Tibial nerve (tissue), 4 donors: ENCODE results near the gene TDRD10. TPM values are rescaled to one million over a fixed set of nuclear protein-coding genes. Genes with fewer than 3 reads are reported as not detected.

ENCODE experiments used
- DNase-seq, 2 donors: peaks; one replicate each; pipeline ENCODE4 v3.0.0-alpha.2; 2019; ENCODE audit warnings: low spot score in 2 of 2
- H3K27ac ChIP-seq, 4 donors: fragments of 200-600 bp; sonication (generic) in 3 of 4; one replicate each; pipeline ENCODE4 v1.5.1; 2017 to 2019; ENCODE audit warnings: mild to moderate bottlenecking in 1 of 4
- H3K27me3 ChIP-seq, 2 donors: fragments of 200-600 bp; sonication (generic) in 1 of 2; one replicate each; pipeline versions ENCODE4 v1.5.1 to v1.6.0; 2017 to 2019
- H3K36me3 ChIP-seq, 3 donors: fragments of 200-600 bp; sonication (generic); one replicate each; pipeline ENCODE4 v1.5.1; 2018 to 2019
- H3K4me1 ChIP-seq, 4 donors: fragments of 200-600 bp; sonication (generic) in 3 of 4; one replicate each; pipeline ENCODE4 v1.5.1; 2017 to 2019
- H3K4me3 ChIP-seq, 4 donors: fragments of 200-600 bp; sonication (generic) in 3 of 4; one replicate each; pipeline ENCODE4 v1.5.1; 2017 to 2019; ENCODE audit warnings: mild to moderate bottlenecking in 1 of 4, moderate library complexity in 1 of 4
- H3K9me3 ChIP-seq, 4 donors: fragments of 200-600 bp; sonication (generic) in 3 of 4; one replicate each; pipeline ENCODE4 v1.5.1; 2017 to 2019
- EP300 ChIP-seq, 2 donors: sonication (generic); formaldehyde crosslinking; IDR thresholded peaks; one replicate each; pipeline ENCODE4 v1.6.1; 2017; ENCODE audit warnings: antibody characterized with exemption in 2 of 2, mild to moderate bottlenecking in 1 of 2
- POLR2A ChIP-seq, 2 donors: fragments of 450-650 bp; IDR thresholded peaks; one replicate each; pipeline ENCODE4 v1.6.1; 2017; ENCODE audit warnings: antibody characterized with exemption in 2 of 2, mild to moderate bottlenecking in 2 of 2, moderate library complexity in 2 of 2
- WGBS, 2 donors: methylation state at CpG; one replicate each; pipeline ENCODE4 v1.1.5; 2018; 5-methylcytosine and 5-hydroxymethylcytosine counted together
- total RNA-seq, 4 donors: library from RNA; depleted of rRNA; stranded (reverse); fragments of >200 nt; gene quantifications; one replicate each; pipeline ENCODE4 v1.1.0, GENCODE V29; 2016
- TF ChIP-seq, protein P1 (sequence below), 5 experiments: fragments of 200-600 bp in 3 of 5; fragments of 450-650 bp in 2 of 5; sonication (generic) in 3 of 5; IDR thresholded peaks; one replicate each; pipeline ENCODE4 v1.5.1; 2016 to 2019; ENCODE audit warnings: antibody characterized with exemption in 5 of 5, mild to moderate bottlenecking in 3 of 5, moderate library complexity in 2 of 5

Gene TDRD10
- total RNA-seq, 4 donors from 2014 or later: 6.7 to 9.0 (median 7.6) TPM

DNA sequence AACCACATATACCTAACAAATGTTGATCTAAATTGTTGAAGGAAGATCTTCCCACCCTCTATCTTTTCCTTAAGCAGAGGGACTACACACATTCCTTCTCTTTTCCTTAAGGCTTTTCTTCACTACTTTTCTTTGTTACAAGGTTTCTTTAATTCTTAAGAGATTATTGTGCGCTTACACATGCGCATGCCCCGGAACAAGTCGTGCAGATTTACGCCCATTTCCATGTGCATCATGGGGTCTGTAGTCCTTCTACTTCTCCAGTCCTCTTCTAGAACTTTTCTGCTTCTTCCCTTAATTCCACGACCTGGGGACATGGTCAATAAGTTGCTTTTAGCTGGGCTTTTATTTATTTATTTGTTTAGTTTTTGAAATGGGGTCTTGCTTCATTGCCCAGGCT lies 63.9 kb downstream of the TDRD10 start:
- WGBS, 2 donors: 86 to 88% methylated on average over 6 of the region's 6 CpGs
- Histone ChIP-seq H3K36me3 (no peaks in the 10 kb centered on the region), H3K4me1 (peaks cover 0 to 12% (median 5%) of the 10 kb centered on the region in 4 donors), H3K27me3 (peaks cover 0 to 18% of the 10 kb centered on the region in 2 donors), H3K27ac (no peak overlapping the region), H3K4me3 (no peak overlapping the region), H3K9me3 (no peaks in the 10 kb centered on the region)
- TF ChIP-seq, protein P1, sequence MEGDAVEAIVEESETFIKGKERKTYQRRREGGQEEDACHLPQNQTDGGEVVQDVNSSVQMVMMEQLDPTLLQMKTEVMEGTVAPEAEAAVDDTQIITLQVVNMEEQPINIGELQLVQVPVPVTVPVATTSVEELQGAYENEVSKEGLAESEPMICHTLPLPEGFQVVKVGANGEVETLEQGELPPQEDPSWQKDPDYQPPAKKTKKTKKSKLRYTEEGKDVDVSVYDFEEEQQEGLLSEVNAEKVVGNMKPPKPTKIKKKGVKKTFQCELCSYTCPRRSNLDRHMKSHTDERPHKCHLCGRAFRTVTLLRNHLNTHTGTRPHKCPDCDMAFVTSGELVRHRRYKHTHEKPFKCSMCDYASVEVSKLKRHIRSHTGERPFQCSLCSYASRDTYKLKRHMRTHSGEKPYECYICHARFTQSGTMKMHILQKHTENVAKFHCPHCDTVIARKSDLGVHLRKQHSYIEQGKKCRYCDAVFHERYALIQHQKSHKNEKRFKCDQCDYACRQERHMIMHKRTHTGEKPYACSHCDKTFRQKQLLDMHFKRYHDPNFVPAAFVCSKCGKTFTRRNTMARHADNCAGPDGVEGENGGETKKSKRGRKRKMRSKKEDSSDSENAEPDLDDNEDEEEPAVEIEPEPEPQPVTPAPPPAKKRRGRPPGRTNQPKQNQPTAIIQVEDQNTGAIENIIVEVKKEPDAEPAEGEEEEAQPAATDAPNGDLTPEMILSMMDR (IDR thresholded peaks at IDR 0.05): no peak
- no peak for TF ChIP-seq POLR2A (IDR thresholded peaks at IDR 0.05)
- TF ChIP-seq EP300 (IDR thresholded peaks at IDR 0.05): no peak
- no peak for DNase-seq

DNA sequence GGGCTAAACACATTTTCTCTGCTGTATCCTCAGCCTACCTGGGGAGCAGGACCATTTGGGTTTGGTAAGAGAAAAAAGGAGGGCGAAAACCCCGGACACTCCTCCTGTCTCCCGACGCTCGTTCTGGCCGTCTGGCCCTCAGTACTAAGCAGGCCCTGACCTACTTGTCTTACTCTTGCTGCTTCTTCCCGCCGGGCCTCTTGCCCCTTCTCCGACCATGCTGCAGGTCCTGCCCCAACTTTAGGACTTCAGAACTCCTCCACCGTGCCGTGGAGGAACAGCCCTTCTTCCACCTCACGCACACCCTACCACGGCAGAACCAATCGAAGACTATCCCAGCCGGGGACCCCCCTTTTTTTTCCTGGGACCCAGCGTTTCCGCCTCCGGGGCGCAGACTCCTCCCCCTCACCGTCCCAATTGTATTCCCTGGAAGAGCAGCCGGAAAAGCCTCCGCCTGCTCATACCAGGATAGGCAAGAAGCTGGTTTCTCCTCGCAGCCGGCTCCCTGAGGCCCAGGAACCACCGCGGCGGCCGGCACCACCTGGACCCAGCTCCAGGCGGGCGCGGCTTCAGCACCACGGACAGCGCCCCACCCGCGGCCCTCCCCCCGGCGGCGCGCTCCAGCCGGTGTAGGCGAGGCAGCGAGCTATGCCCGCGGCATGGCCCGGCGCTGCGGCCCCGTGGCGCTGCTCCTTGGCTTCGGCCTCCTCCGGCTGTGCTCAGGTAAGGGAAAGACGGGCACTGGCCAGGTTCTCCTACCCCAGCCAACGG lies 65.6 kb downstream of the TDRD10 start, which contains the start of gene CHRNB2:
TSS of gene CHRNB2 (plus strand) at position 393 of the 771 bp plus-strand sequence. CDS start at position 660, 267 bp downstream.
- peak within 1 kb of the TSS in 1 of 4 donors; percentile 34 for H3K4me3 ChIP-seq

DNA sequence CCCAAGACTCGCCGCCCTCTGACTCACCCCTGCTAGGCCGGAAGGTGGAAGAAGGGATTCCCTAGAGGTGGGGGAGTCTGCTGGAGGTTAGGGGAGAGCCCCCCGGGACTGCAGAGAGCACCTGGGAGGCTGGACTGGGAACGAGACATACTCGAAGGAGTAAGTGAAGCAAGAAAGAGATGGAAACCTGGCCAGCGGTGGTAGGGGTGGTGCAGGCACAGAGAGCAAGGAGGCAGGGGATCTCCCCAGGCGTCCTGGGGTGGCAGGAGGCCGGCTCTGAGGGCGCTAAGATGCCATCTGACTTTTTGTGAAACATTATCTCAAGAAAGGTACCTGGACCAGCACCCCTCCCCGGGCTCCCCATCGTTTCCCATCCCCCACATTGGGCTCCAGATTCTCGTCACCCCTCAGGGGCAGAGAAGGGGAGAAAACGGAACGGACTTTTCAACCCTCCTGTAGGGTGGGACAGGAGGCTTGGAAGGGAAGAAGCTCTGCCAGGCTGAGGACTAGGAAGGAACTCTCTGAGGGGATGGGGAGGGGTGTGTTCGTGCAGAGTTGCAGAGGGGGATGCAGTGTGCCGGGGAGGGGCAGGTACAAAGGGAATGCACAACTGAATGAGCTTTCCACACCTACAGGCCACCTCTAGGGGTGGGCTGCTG lies 66.3 kb downstream of the TDRD10 start:
- no peak for TF ChIP-seq EP300 (IDR thresholded peaks at IDR 0.05)
- TF ChIP-seq POLR2A (IDR thresholded peaks at IDR 0.05): no peak
- TF ChIP-seq, protein P1 (IDR thresholded peaks at IDR 0.05): no peak
- H3K36me3 ChIP-seq: no peaks in the 10 kb centered on the region
- H3K27me3 ChIP-seq: peaks cover 0 to 18% of the 10 kb centered on the region in 2 donors
- no peak for DNase-seq
- 31 to 42% methylated on average over 17 of the region's 17 CpGs for whole genome bisulfite sequencing, 2 donors
- H3K9me3 ChIP-seq: no peaks in the 10 kb centered on the region
- H3K4me3 ChIP-seq: peak overlapping the region in 1 of 4 donors; percentile 34
- H3K27ac ChIP-seq: no peak overlapping the region
- peaks cover 0 to 12% (median 5%) of the 10 kb centered on the region in 4 donors for H3K4me1 ChIP-seq

More for the DNA sequence above, 65.6 kb downstream of the TDRD10 start, which contains the start of gene CHRNB2:
- DNase-seq: peak; percentile 33 to 39
- no peak for TF ChIP-seq EP300 (IDR thresholded peaks at IDR 0.05)
- TF ChIP-seq, protein P1 (IDR thresholded peaks at IDR 0.05): peak in 1 of 5 experiments; percentile 25
- H3K9me3 ChIP-seq: no peaks in the 10 kb centered on the region
- 2 to 3% methylated on average over 23 to 34 of the region's 53 CpGs for WGBS, 2 donors
- peaks cover 0 to 18% of the 10 kb centered on the region in 2 donors for H3K27me3 ChIP-seq
- H3K36me3 ChIP-seq: no peaks in the 10 kb centered on the region
- H3K4me1 ChIP-seq: peaks cover 0 to 12% (median 5%) of the 10 kb centered on the region in 4 donors
- H3K27ac ChIP-seq: no peak within 1 kb of the TSS

DNA sequence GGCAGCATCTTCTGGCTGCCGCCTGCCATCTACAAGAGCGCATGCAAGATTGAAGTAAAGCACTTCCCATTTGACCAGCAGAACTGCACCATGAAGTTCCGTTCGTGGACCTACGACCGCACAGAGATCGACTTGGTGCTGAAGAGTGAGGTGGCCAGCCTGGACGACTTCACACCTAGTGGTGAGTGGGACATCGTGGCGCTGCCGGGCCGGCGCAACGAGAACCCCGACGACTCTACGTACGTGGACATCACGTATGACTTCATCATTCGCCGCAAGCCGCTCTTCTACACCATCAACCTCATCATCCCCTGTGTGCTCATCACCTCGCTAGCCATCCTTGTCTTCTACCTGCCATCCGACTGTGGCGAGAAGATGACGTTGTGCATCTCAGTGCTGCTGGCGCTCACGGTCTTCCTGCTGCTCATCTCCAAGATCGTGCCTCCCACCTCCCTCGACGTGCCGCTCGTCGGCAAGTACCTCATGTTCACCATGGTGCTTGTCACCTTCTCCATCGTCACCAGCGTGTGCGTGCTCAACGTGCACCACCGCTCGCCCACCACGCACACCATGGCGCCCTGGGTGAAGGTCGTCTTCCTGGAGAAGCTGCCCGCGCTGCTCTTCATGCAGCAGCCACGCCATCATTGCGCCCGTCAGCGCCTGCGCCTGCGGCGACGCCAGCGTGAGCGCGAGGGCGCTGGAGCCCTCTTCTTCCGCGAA lies 69.4 kb downstream of the TDRD10 start:
- H3K27ac ChIP-seq: no peak overlapping the region
- H3K9me3 ChIP-seq: no peaks in the 10 kb centered on the region
- H3K4me1 ChIP-seq: peaks cover 0 to 12% (median 5%) of the 10 kb centered on the region in 4 donors
- DNase-seq: no peak
- TF ChIP-seq, protein P1 (IDR thresholded peaks at IDR 0.05): no peak
- TF ChIP-seq EP300 (IDR thresholded peaks at IDR 0.05) (no peak), POLR2A (IDR thresholded peaks at IDR 0.05) (no peak)
- H3K36me3 ChIP-seq: no peaks in the 10 kb centered on the region
- H3K4me3 ChIP-seq: no peak overlapping the region
- H3K27me3 ChIP-seq: peaks cover 0 to 18% of the 10 kb centered on the region in 2 donors
- WGBS, 2 donors: 96 to 97% methylated on average over 51 to 59 of the region's 59 CpGs
